Measurements from ENCODE around the gene TRIM33.

GRCh38 chr1:114547076-114547475 is 36.1 kb upstream of the TRIM33 start:
- TF ChIP-seq, protein P1, sequence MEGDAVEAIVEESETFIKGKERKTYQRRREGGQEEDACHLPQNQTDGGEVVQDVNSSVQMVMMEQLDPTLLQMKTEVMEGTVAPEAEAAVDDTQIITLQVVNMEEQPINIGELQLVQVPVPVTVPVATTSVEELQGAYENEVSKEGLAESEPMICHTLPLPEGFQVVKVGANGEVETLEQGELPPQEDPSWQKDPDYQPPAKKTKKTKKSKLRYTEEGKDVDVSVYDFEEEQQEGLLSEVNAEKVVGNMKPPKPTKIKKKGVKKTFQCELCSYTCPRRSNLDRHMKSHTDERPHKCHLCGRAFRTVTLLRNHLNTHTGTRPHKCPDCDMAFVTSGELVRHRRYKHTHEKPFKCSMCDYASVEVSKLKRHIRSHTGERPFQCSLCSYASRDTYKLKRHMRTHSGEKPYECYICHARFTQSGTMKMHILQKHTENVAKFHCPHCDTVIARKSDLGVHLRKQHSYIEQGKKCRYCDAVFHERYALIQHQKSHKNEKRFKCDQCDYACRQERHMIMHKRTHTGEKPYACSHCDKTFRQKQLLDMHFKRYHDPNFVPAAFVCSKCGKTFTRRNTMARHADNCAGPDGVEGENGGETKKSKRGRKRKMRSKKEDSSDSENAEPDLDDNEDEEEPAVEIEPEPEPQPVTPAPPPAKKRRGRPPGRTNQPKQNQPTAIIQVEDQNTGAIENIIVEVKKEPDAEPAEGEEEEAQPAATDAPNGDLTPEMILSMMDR (IDR thresholded peaks at IDR 0.05): no peak
- no peak for TF ChIP-seq EZH2 (IDR thresholded peaks at IDR 0.05; ENCODE audit: borderline replicate concordance, insufficient read depth, low read depth, low read length, poor library complexity, severe bottlenecking)

Data from B cell (primary cell).